ENCODE measurements around the gene LNPEP. TPM values are rescaled to one million over a fixed set of nuclear protein-coding genes. Genes with fewer than 3 reads are reported as not detected.

The LNPEP gene
- total RNA-seq, 2 experiments from 2014 or later, result 79.1 to 116 TPM

DNA sequence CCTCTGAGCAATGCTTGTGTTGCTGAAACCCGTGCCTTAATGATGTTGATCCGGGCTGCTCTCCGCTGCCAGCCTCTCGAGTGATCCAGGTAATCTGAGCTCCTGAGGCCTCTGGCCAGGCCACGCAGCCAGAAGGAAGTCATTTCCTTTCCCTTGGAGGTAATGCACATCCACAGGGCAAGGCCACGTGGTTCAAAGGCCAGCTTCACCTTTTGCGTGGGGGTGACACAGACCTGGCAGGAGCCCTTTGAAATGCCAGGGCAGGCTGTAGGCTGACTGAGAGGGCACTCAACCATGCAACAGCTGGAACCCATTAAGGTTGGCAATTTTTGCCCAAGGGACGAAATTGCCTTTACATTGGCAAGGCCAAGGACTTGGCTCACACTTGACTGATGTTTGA is 126.2 kb downstream of the LNPEP start:
- Histone ChIP-seq H3K4me1 (ENCODE audit: insufficient read depth, low read length, poor library complexity, severe bottlenecking) (no peaks in the 10 kb centered on the region), H3K9me3 (ENCODE audit: low read length) (no peaks in the 10 kb centered on the region), H3K36me3 (ENCODE audit: insufficient read depth, low read length) (no peaks in the 10 kb centered on the region), H4K20me1 (ENCODE audit: insufficient read depth, low read length) (no peaks in the 10 kb centered on the region), H2AFZ (ENCODE audit: low read length) (no peak overlapping the region), H3K9me2 (ENCODE audit: insufficient read depth, low read length) (no peaks in the 10 kb centered on the region), H3K4me2 (ENCODE audit: low read length) (no peak overlapping the region), H3K79me2 (ENCODE audit: insufficient read depth, low read depth, low read length) (no peaks in the 10 kb centered on the region), H3K4me3 (ENCODE audit: low read depth, low read length, poor library complexity, severe bottlenecking) (no peak overlapping the region), H3K27ac (ENCODE audit: low read depth, low read length, poor library complexity, severe bottlenecking) (no peak overlapping the region)
- ChIA-PET POLR2A (interaction anchor here (0.8 kb wide), 1 partner anchor 17 kb away, joined by 3 read pairs; no protein-coding TSS in a partner anchor), CTCF (ENCODE audit: unreplicated experiment) (no interaction called here)
- TF ChIP-seq, protein P1, sequence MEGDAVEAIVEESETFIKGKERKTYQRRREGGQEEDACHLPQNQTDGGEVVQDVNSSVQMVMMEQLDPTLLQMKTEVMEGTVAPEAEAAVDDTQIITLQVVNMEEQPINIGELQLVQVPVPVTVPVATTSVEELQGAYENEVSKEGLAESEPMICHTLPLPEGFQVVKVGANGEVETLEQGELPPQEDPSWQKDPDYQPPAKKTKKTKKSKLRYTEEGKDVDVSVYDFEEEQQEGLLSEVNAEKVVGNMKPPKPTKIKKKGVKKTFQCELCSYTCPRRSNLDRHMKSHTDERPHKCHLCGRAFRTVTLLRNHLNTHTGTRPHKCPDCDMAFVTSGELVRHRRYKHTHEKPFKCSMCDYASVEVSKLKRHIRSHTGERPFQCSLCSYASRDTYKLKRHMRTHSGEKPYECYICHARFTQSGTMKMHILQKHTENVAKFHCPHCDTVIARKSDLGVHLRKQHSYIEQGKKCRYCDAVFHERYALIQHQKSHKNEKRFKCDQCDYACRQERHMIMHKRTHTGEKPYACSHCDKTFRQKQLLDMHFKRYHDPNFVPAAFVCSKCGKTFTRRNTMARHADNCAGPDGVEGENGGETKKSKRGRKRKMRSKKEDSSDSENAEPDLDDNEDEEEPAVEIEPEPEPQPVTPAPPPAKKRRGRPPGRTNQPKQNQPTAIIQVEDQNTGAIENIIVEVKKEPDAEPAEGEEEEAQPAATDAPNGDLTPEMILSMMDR (conservative IDR thresholded peaks at IDR 0.05; ENCODE audit: low read length), result no peak
- TF ChIP-seq EZH2phosphoT487 (IDR thresholded peaks at IDR 0.05; ENCODE audit: borderline replicate concordance, low read depth, low read length), result no peak
- no TSS peak for BruUV-seq (replicated peaks)
- intact Hi-C loops (cut with micrococcal nuclease; ENCODE audit: unreplicated experiment), result no loop called here
- DNase-seq (ENCODE audit: low spot score), result no peak

DNA sequence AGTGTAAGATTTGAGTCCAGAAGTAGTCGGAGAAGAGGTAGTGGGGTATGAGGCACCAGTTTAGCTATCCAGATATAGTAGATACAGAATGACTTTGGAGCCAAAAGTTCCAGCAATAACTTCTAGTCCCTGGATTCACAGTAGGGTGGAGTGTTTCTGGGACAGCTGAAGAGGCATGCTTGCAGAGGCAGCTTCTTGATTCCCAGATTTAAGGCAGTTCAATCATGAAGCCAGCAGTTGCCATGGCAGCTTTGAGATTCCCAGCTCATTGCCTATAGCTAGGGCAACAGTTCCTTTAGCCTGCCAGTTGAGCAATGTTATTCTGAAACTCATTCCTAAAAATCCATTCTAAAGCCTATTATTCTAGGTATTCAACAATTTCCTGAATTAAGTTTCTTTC is 127.4 kb downstream of the LNPEP start:
- no peak for DNase-seq (ENCODE audit: low spot score)
- ChIA-PET POLR2A (interaction anchor here (0.7 kb wide), 1 partner anchor 314 kb away, joined by 3 read pairs; no protein-coding TSS in a partner anchor), CTCF (ENCODE audit: unreplicated experiment) (no interaction called here)

DNA sequence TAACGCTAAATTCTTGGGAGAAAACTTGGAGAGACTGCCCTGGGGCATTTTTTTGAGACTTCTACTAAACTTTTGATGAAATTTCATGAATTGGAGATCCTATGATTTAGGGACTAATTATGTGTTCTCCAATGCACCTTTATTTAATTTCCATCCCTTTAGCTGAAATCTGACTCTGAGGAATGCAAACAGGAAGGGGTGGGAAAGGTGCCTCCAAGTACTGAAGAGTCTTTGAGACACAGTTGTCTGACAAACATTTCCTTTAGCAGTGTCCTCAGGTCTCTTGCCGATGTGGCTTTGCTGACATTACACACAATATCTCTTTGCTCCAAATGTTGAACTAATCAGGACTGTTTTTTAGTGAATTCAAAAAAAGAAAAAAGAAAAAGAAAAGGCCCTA is 129.6 kb downstream of the LNPEP start:
- H2AFZ ChIP-seq (ENCODE audit: low read length), result no peak overlapping the region
- TF ChIP-seq, protein P1 (conservative IDR thresholded peaks at IDR 0.05; ENCODE audit: low read length), result no peak
- TF ChIP-seq EZH2phosphoT487 (IDR thresholded peaks at IDR 0.05; ENCODE audit: borderline replicate concordance, low read depth, low read length), result no peak
- no peak overlapping the region for H3K4me3 ChIP-seq (ENCODE audit: low read depth, low read length, poor library complexity, severe bottlenecking)
- H3K9me2 ChIP-seq (ENCODE audit: insufficient read depth, low read length), result no peaks in the 10 kb centered on the region
- no peaks in the 10 kb centered on the region for H3K79me2 ChIP-seq (ENCODE audit: insufficient read depth, low read depth, low read length)
- no peak overlapping the region for H3K27ac ChIP-seq (ENCODE audit: low read depth, low read length, poor library complexity, severe bottlenecking)
- POLR2A ChIA-PET, result no interaction called here
- no peaks in the 10 kb centered on the region for H3K36me3 ChIP-seq (ENCODE audit: insufficient read depth, low read length)
- no peaks in the 10 kb centered on the region for H3K4me1 ChIP-seq (ENCODE audit: insufficient read depth, low read length, poor library complexity, severe bottlenecking)
- BruUV-seq (replicated peaks), result no TSS peak
- intact Hi-C loops (cut with micrococcal nuclease; ENCODE audit: unreplicated experiment), result no loop called here
- H3K4me2 ChIP-seq (ENCODE audit: low read length), result no peak overlapping the region
- no peaks in the 10 kb centered on the region for H3K9me3 ChIP-seq (ENCODE audit: low read length)
- CTCF ChIA-PET (ENCODE audit: unreplicated experiment), result no interaction called here
- no peaks in the 10 kb centered on the region for H4K20me1 ChIP-seq (ENCODE audit: insufficient read depth, low read length)
- DNase-seq (ENCODE audit: low spot score), result no peak

More for the DNA sequence above, 127.4 kb downstream of the LNPEP start:
- no peak overlapping the region for H3K4me2 ChIP-seq (ENCODE audit: low read length)
- H3K79me2 ChIP-seq (ENCODE audit: insufficient read depth, low read depth, low read length), result no peaks in the 10 kb centered on the region
- TF ChIP-seq EZH2phosphoT487 (IDR thresholded peaks at IDR 0.05; ENCODE audit: borderline replicate concordance, low read depth, low read length), result no peak
- TF ChIP-seq, protein P1 (conservative IDR thresholded peaks at IDR 0.05; ENCODE audit: low read length), result no peak
- no peak overlapping the region for H2AFZ ChIP-seq (ENCODE audit: low read length)
- H4K20me1 ChIP-seq (ENCODE audit: insufficient read depth, low read length), result no peaks in the 10 kb centered on the region
- no peak overlapping the region for H3K27ac ChIP-seq (ENCODE audit: low read depth, low read length, poor library complexity, severe bottlenecking)
- H3K4me1 ChIP-seq (ENCODE audit: insufficient read depth, low read length, poor library complexity, severe bottlenecking), result no peaks in the 10 kb centered on the region
- no peaks in the 10 kb centered on the region for H3K9me2 ChIP-seq (ENCODE audit: insufficient read depth, low read length)
- H3K36me3 ChIP-seq (ENCODE audit: insufficient read depth, low read length), result no peaks in the 10 kb centered on the region
- no TSS peak for BruUV-seq (replicated peaks)
- no peak overlapping the region for H3K4me3 ChIP-seq (ENCODE audit: low read depth, low read length, poor library complexity, severe bottlenecking)
- intact Hi-C loops (cut with micrococcal nuclease; ENCODE audit: unreplicated experiment), result no loop called here
- no peaks in the 10 kb centered on the region for H3K9me3 ChIP-seq (ENCODE audit: low read length)

Measured in OCI-LY7 (cell line).